ENCODE data around the gene THAP7. TPM values are rescaled to one million over a fixed set of nuclear protein-coding genes. Genes with fewer than 3 reads are reported as not detected.

Gene THAP7
- total RNA-seq, 6 donors from 2014 or later, result 18.9 to 52.4 (median 32.0) TPM

- H3K9me3 ChIP-seq, result peaks cover 0 to 9% (median 1%) of the 10 kb centered on the region in 4 donors
- 6% methylated on average over 12 of the region's 12 CpGs; no CpG with 5 or more reads in 1 of the 2 donors for WGBS, 2 donors
- TF ChIP-seq CTCF (IDR thresholded peaks at IDR 0.05) (no peak), POLR2AphosphoS5 (IDR thresholded peaks at IDR 0.05) (no peak), EP300 (IDR thresholded peaks at IDR 0.05) (no peak), POLR2A (IDR thresholded peaks at IDR 0.05) (no peak)
- H3K36me3 ChIP-seq, result peaks cover 2 to 24% (median 9%) of the 10 kb centered on the region in 4 donors
- DNase-seq (no peak), ATAC-seq (ENCODE audit: low FRiP score in 2 of 2) (peak; percentile 4 to 5)
- H3K27ac ChIP-seq, result peak overlapping the region in 3 of 4 donors; percentile 92 to 95 (median 94)
- no peaks in the 10 kb centered on the region for H3K27me3 ChIP-seq
- H3K4me1 ChIP-seq, result peaks cover 26 to 42% (median 30%) of the 10 kb centered on the region in 4 donors
- H3K4me3 ChIP-seq, result peak overlapping the region; percentile 38 to 81 (median 68)
Observed at GRCh38 chr22:20982563-20982882, 19.4 kb downstream of the THAP7 start.

DNA sequence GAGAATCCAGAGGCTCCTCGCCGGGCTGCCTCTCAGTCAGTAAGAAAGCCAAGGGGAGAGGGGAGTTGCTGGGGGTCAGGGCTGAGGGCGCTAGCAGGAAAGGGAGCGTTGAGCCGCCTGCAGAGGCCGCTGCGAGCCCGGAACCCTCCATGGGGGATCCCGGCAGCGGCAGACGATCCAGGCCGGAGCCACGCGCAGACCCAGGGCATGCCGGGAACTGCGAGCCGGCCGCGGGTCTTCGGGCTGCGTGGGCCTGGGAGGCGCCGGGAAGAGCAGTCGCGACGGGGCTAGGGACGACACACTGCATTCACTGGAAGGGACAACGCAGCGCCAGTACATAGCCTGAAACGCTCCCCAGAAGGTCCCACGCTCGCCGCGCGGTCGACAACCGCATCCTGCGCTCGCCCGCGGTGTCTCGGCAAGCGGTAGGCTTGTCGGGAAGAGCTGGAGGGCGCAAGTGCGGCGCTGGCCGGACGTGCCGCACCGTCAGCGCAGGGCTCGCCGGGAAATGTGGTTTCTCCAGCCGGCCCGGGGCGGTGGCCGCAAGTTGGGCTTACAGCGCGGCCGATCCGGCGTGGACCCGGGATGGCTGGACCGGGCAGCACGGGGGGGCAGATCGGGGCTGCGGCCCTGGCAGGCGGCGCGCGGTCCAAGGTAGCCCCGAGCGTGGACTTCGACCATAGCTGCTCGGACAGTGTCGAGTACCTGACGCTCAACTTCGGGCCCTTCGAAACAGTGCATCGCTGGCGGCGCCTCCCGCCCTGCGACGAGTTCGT is 19.9 kb downstream of the THAP7 start, which contains the start of gene LZTR1:
TSS of gene LZTR1 (plus strand) at position 511 of the 776 bp plus-strand sequence. CDS start at position 586, 75 bp downstream.
- 0 to 1% methylated on average over 15 to 51 of the region's 87 CpGs for WGBS, 2 donors
- no peaks in the 10 kb centered on the region for H3K27me3 ChIP-seq
- H3K4me1 ChIP-seq, result peaks cover 26 to 42% (median 30%) of the 10 kb centered on the region in 4 donors
- peaks cover 0 to 9% (median 1%) of the 10 kb centered on the region in 4 donors for H3K9me3 ChIP-seq
- H3K27ac ChIP-seq, result peak within 1 kb of the TSS; percentile 82 to 95 (median 93)
- DNase-seq (peak; percentile 87 to 96), ATAC-seq (ENCODE audit: low FRiP score in 2 of 2) (peak; percentile 92 to 96)
- H3K4me3 ChIP-seq, result peak within 1 kb of the TSS; percentile 38 to 81 (median 68)
- peaks cover 0 to 18% (median 5%) of the 10 kb centered on the region in 4 donors for H3K36me3 ChIP-seq
- TF ChIP-seq EP300 (IDR thresholded peaks at IDR 0.05), result peak in 1 of 4 donors; percentile 50
- TF ChIP-seq CTCF (IDR thresholded peaks at IDR 0.05), result peak in 5 of 6 experiments; percentile 21 to 73 (median 61)
- TF ChIP-seq POLR2A (IDR thresholded peaks at IDR 0.05), result peak; percentile 15 to 96 (median 82)
- peak; percentile 95 to 96 for TF ChIP-seq POLR2AphosphoS5 (IDR thresholded peaks at IDR 0.05)

DNA sequence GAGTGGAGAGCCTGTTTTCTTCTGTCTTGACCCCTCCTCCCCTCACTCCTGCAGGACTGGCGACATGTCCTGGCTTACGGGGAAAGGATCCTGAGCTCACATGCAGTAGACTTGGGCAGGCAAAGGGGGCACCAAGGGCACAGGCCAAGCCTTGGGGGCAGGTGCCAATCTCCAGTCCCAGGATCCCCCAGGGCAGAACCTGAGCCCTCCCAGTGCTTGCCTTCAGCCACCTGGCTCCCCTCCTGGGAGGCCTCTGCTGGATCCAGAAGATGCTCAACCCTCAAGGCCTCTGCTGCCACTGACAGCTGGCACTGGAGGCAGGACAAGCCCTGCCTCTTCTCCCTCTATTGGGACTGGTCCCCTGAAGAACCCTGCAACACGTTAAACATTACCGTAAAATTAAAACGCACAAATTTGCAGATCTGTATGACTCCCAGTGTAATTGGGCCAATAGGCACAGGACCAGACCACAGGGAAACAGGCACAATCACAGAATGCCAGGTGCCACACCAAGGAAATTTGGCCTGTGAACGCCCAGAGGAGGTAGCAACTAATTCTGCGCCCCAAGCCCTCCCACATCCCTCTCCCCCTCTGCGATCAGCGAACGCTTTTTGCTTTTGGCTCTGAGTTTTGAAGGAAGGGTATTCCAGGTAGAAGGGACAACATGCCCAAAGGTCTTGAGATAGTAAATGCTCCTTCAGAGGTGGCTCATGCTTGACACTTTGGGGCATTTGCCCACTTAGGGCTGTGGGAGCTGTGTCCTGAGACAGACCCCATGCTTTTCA is 20.8 kb downstream of the THAP7 start:
- ATAC-seq (ENCODE audit: low FRiP score in 2 of 2) (no peak), DNase-seq (no peak)
- Histone ChIP-seq H3K4me3 (peak overlapping the region; percentile 38 to 81 (median 68)), H3K27me3 (no peaks in the 10 kb centered on the region), H3K9me3 (peaks cover 0 to 9% (median 1%) of the 10 kb centered on the region in 4 donors), H3K27ac (peak overlapping the region; percentile 82 to 95 (median 93)), H3K4me1 (peaks cover 26 to 42% (median 30%) of the 10 kb centered on the region in 4 donors), H3K36me3 (peaks cover 0 to 10% (median 4%) of the 10 kb centered on the region in 4 donors)
- no peak for TF ChIP-seq POLR2A (IDR thresholded peaks at IDR 0.05)
- TF ChIP-seq EP300 (IDR thresholded peaks at IDR 0.05), result no peak
- WGBS, 2 donors, result 70 to 80% methylated on average over 10 of the region's 10 CpGs

- no peak overlapping the region for H3K27ac ChIP-seq
- 88 to 94% methylated on average over 4 of the region's 4 CpGs for WGBS, 2 donors
Observed at GRCh38 chr22:20980523-20980922, 21.4 kb downstream of the THAP7 start.

More at GRCh38 chr22:20980523-20980922, 21.4 kb downstream of the THAP7 start:
- Histone ChIP-seq H3K27me3 (no peaks in the 10 kb centered on the region), H3K4me1 (peaks cover 26 to 42% (median 30%) of the 10 kb centered on the region in 4 donors), H3K4me3 (no peak overlapping the region), H3K36me3 (peaks cover 0 to 4% (median 2%) of the 10 kb centered on the region in 4 donors), H3K9me3 (peaks cover 0 to 9% (median 1%) of the 10 kb centered on the region in 4 donors)
- DNase-seq (no peak), ATAC-seq (ENCODE audit: low FRiP score in 2 of 2) (no peak)
- TF ChIP-seq CTCF (IDR thresholded peaks at IDR 0.05), result no peak
- TF ChIP-seq POLR2AphosphoS5 (IDR thresholded peaks at IDR 0.05), result no peak
- no peak for TF ChIP-seq EP300 (IDR thresholded peaks at IDR 0.05)
- TF ChIP-seq POLR2A (IDR thresholded peaks at IDR 0.05), result no peak
